OCI-LY7 (cell line): ENCODE measurements around the gene FAF2.

Source experiments
- CTCF ChIP-seq: fragments of 200-600 bp; sonication (generic); conservative IDR thresholded peaks from 2 replicates; pipeline ENCODE4 v1.5.1; 2014; ENCODE audit warnings: mild to moderate bottlenecking, antibody characterized with exemption, low read length, moderate library complexity, mixed read lengths
- EZH2phosphoT487 ChIP-seq: fragments of 200-600 bp; sonication (generic); IDR thresholded peaks from 2 replicates; pipeline ENCODE4 v1.6.1; 2018; ENCODE audit warnings: low read depth, borderline replicate concordance, mild to moderate bottlenecking, mixed run types, antibody characterized with exemption, low read length, moderate library complexity, mixed read lengths

- no peak for TF ChIP-seq CTCF
- TF ChIP-seq EZH2phosphoT487: no peak
These were observed 59.7 kb downstream of the FAF2 start for GRCh38 chr5:176507911-176508310.
